IMR-90 (cell line): ENCODE data around the gene ACADSB. TPM values are rescaled to one million over a fixed set of nuclear protein-coding genes. Genes with fewer than 3 reads are reported as not detected.

Source experiments
- ATAC-seq: fragments of 200-7000 bp; cut with Tn5 transposase; 2 replicates; pipeline ENCODE4 v1.9.1; 2020; ENCODE audit warnings: low read depth, mild to moderate bottlenecking, moderate library complexity
- BruUV-seq: library from RNA; stranded (reverse); fragments of 400-500 nt; replicated peaks from 2 replicates; lab custom pipeline; 2021; lab: Mats Ljungman, UMichigan
- CTCF ChIA-PET: fragments of 300-600 bp; formaldehyde crosslinking; extraction: SDS; loops from one replicate; lab custom pipeline; 2021; ENCODE audit warnings: antibody characterized with exemption; lab: Yijun Ruan, JAX
- POLR2A ChIA-PET: fragments of 300-600 bp; sonication (Branson Sonifier 250); formaldehyde crosslinking; loops from one replicate; lab custom pipeline; 2022; ENCODE audit warnings: antibody characterized with exemption; ENCODE audit not compliant: unreplicated experiment; lab: Charles Lee
- DNase-seq: peaks from one replicate; pipeline ENCODE4 v3.0.0; 2013
- H2AFZ ChIP-seq: replicated peaks from 2 replicates; pipeline ENCODE3; 2013; ENCODE audit warnings: low read length, mild to moderate bottlenecking; ENCODE audit not compliant: poor library complexity
- H2AK5ac ChIP-seq: 2 replicates; pipeline ENCODE4 v1.6.1; 2013; ENCODE audit warnings: low read depth, low read length, inconsistent platforms
- H2AK9ac ChIP-seq: replicated peaks from 2 replicates; pipeline ENCODE3; 2013; ENCODE audit warnings: mild to moderate bottlenecking, low read depth, low read length, moderate library complexity; ENCODE audit not compliant: poor library complexity
- H2BK120ac ChIP-seq: 2 replicates; pipeline ENCODE4 v1.6.1; 2013; ENCODE audit warnings: low read depth, low read length, inconsistent platforms
- H2BK15ac ChIP-seq: 3 replicates; pipeline ENCODE4 v1.6.1; 2013; ENCODE audit warnings: low read depth, low read length, inconsistent platforms
- H2BK20ac ChIP-seq: 2 replicates; pipeline ENCODE4 v1.6.1; 2013; ENCODE audit warnings: low read depth, mild to moderate bottlenecking, inconsistent platforms, low read length, moderate library complexity
- H2BK5ac ChIP-seq: 2 replicates; pipeline ENCODE4 v1.6.1; 2013; ENCODE audit warnings: mild to moderate bottlenecking, low read depth, low read length, inconsistent platforms; ENCODE audit not compliant: poor library complexity, severe bottlenecking
- H3K14ac ChIP-seq: replicated peaks from 2 replicates; pipeline ENCODE4 v1.6.1; 2013; ENCODE audit warnings: low read depth, low read length, inconsistent platforms
- H3K18ac ChIP-seq: 2 replicates; pipeline ENCODE4 v1.6.1; 2013; ENCODE audit warnings: low read depth, low read length, control low read depth
- H3K23ac ChIP-seq: 2 replicates; pipeline ENCODE4 v1.6.1; 2013; ENCODE audit warnings: low read depth, low read length, inconsistent platforms
- H3K27ac ChIP-seq: 2 replicates; pipeline ENCODE4 v1.5.1; 2013; ENCODE audit warnings: mild to moderate bottlenecking, control low read depth, low read length; ENCODE audit not compliant: insufficient read depth
- H3K27me3 ChIP-seq: 2 replicates; pipeline ENCODE4 v1.6.1; 2013; ENCODE audit warnings: low read length; ENCODE audit not compliant: control insufficient read depth, insufficient read depth
- H3K36me3 ChIP-seq: 2 replicates; pipeline ENCODE4 v1.6.1; 2013; ENCODE audit warnings: low read length, mixed read lengths; ENCODE audit not compliant: control insufficient read depth, insufficient read depth
- H3K4ac ChIP-seq: 2 replicates; pipeline ENCODE4 v1.6.1; 2013; ENCODE audit warnings: low read depth, low read length, inconsistent platforms
- H3K4me1 ChIP-seq: 2 replicates; pipeline ENCODE4 v1.6.1; 2013; ENCODE audit warnings: low read length, mixed read lengths; ENCODE audit not compliant: control insufficient read depth, insufficient read depth
- H3K4me2 ChIP-seq: 2 replicates; pipeline ENCODE4 v1.6.1; 2013; ENCODE audit warnings: low read depth, mild to moderate bottlenecking, control low read depth, low read length, moderate library complexity
- H3K4me3 ChIP-seq: 2 replicates; pipeline ENCODE4 v1.5.1; 2013; ENCODE audit warnings: low read depth, mild to moderate bottlenecking, control low read depth, low read length, moderate library complexity; ENCODE audit not compliant: insufficient read depth
- H3K56ac ChIP-seq: 2 replicates; pipeline ENCODE4 v1.6.1; 2013; ENCODE audit warnings: low read length, inconsistent platforms; ENCODE audit not compliant: insufficient read depth; ENCODE audit errors: extremely low read depth
- H3K79me1 ChIP-seq, 2 experiments: 2 replicates each; pipeline ENCODE4 v1.6.1; 2013; ENCODE audit warnings: low read length in 2 of 2, inconsistent platforms in 1 of 2, low read depth in 1 of 2
- H3K9ac ChIP-seq: 2 replicates; pipeline ENCODE4 v1.6.1; 2013; ENCODE audit warnings: low read depth, low read length, control low read depth
- H3K9me1 ChIP-seq: 2 replicates; pipeline ENCODE4 v1.6.1; 2013; ENCODE audit warnings: low read length, inconsistent platforms; ENCODE audit not compliant: insufficient read depth
- H3K9me3 ChIP-seq: 2 replicates; pipeline ENCODE4 v1.6.1; 2013; ENCODE audit warnings: low read length; ENCODE audit not compliant: control insufficient read depth, insufficient read depth
- H4K20me1 ChIP-seq: 2 replicates; pipeline ENCODE4 v1.6.1; 2013; ENCODE audit warnings: low read length, inconsistent platforms; ENCODE audit not compliant: insufficient read depth
- H4K5ac ChIP-seq: 2 replicates; pipeline ENCODE4 v1.6.1; 2013; ENCODE audit warnings: mild to moderate bottlenecking, low read depth, low read length, control low read depth
- H4K8ac ChIP-seq, 2 experiments: 2 replicates each; pipeline ENCODE4 v1.6.1; 2013; ENCODE audit warnings: low read depth in 2 of 2, low read length in 2 of 2, control low read depth in 1 of 2, inconsistent platforms in 1 of 2
- H4K91ac ChIP-seq: 2 replicates; pipeline ENCODE4 v1.6.1; 2013; ENCODE audit warnings: low read depth, low read length, inconsistent platforms; ENCODE audit not compliant: insufficient read depth
- BHLHE40 ChIP-seq: fragments of 150-350 bp; IDR thresholded peaks from 2 replicates; pipeline ENCODE4 v1.6.1; 2016; ENCODE audit warnings: mild to moderate bottlenecking, low read depth, low read length
- CEBPB ChIP-seq: IDR thresholded peaks from 2 replicates; pipeline ENCODE4 v1.6.1; 2012; ENCODE audit warnings: low read depth, low read length, improper control_type of control experiment
- CHD1 ChIP-seq: IDR thresholded peaks from 2 replicates; pipeline ENCODE4 v1.6.1; 2012; ENCODE audit warnings: low read depth, low read length, improper control_type of control experiment
- CTCF ChIP-seq: conservative IDR thresholded peaks from 2 replicates; pipeline ENCODE4 v1.5.1; 2012; ENCODE audit warnings: mild to moderate bottlenecking, low read depth, low read length, improper control_type of control experiment
- ELK1 ChIP-seq: fragments of 150-350 bp; IDR thresholded peaks from 2 replicates; pipeline ENCODE4 v1.6.1; 2016; ENCODE audit warnings: low read depth, mild to moderate bottlenecking, low read length, moderate library complexity, borderline replicate concordance
- FOS ChIP-seq: fragments of 150-350 bp; IDR thresholded peaks from 2 replicates; pipeline ENCODE4 v1.6.1; 2016; ENCODE audit warnings: low read depth, low read length
- MAFK ChIP-seq: IDR thresholded peaks from 2 replicates; pipeline ENCODE4 v1.6.1; 2012; ENCODE audit warnings: low read depth, low read length, improper control_type of control experiment
- MAZ ChIP-seq: IDR thresholded peaks from 2 replicates; pipeline ENCODE4 v1.6.1; 2012; ENCODE audit warnings: low read depth, mild to moderate bottlenecking, low read length, improper control_type of control experiment, moderate library complexity, borderline replicate concordance
- MXI1 ChIP-seq: IDR thresholded peaks from 2 replicates; pipeline ENCODE4 v1.6.1; 2012; ENCODE audit warnings: low read depth, mild to moderate bottlenecking, low read length, moderate library complexity, borderline replicate concordance
- POLR2A ChIP-seq: IDR thresholded peaks from 2 replicates; pipeline ENCODE4 v1.6.1; 2012; ENCODE audit warnings: mild to moderate bottlenecking, low read depth, low read length
- RAD21 ChIP-seq: IDR thresholded peaks from 2 replicates; pipeline ENCODE4 v1.6.1; 2012; ENCODE audit warnings: low read length, improper control_type of control experiment
- RCOR1 ChIP-seq: IDR thresholded peaks from 2 replicates; pipeline ENCODE4 v1.6.1; 2012; ENCODE audit warnings: mild to moderate bottlenecking, low read length, improper control_type of control experiment; ENCODE audit not compliant: insufficient replicate concordance
- RFX5 ChIP-seq: IDR thresholded peaks from 2 replicates; pipeline ENCODE4 v1.8.0; 2012; ENCODE audit warnings: low read depth, mild to moderate bottlenecking, low read length, moderate library complexity
- SMC3 ChIP-seq: fragments of 150-350 bp; IDR thresholded peaks from 2 replicates; pipeline ENCODE4 v1.6.1; 2016; ENCODE audit warnings: low read depth, mild to moderate bottlenecking, antibody characterized with exemption, low read length, moderate library complexity
- USF2 ChIP-seq: fragments of 150-350 bp; IDR thresholded peaks from 2 replicates; pipeline ENCODE4 v1.6.1; 2017; ENCODE audit warnings: mild to moderate bottlenecking, antibody characterized with exemption, low read length, low read depth
- WGBS, 2 experiments: methylation state at CpG; one replicate each; pipeline versions ENCODE4 v1.1.5 to v1.1.7; 2013; ENCODE audit warnings: missing lambda C conversion rate in 2 of 2; ENCODE audit not compliant: insufficient read length in 1 of 2; ENCODE audit errors: extremely low coverage in 2 of 2; 5-methylcytosine and 5-hydroxymethylcytosine counted together
- dilution Hi-C: fragments of 300-500 bp; cut with HindIII; formaldehyde crosslinking; loops from one replicate; pipeline ENCODE4 v1.14.3; 2018; ENCODE audit warnings: low sequenced_read_pairs; ENCODE audit not compliant: unreplicated experiment
- in situ Hi-C: fragments of 300-500 bp; cut with MboI; formaldehyde crosslinking; loops from 3 replicates; pipeline ENCODE4 v1.14.3; 2019; ENCODE audit warnings: low sequenced_read_pairs, inconsistent platforms, mixed read lengths
- intact Hi-C: fragments of 100-400 bp; cut with micrococcal nuclease; formaldehyde crosslinking; loops from 2 replicates; pipeline ENCODE4 v1.10.0; 2022
- polyA plus RNA-seq, 3 experiments: library from polyadenylated mRNA; depleted of rRNA; stranded (reverse); fragments of >200 nt; gene quantifications; 2 replicates each; pipeline ENCODE4 v1.2.3, GENCODE V29; 2012; ENCODE audit warnings: low replicate concordance in 1 of 3
- total RNA-seq: library from RNA; depleted of rRNA; stranded (reverse); fragments of >200 nt; gene quantifications from 2 replicates; pipeline ENCODE4 v1.2.3, GENCODE V29; 2012

The ACADSB gene
- total and polyA plus RNA-seq, 2 of the 4 experiments (the other 2 are of a cell fraction), result 6.2 to 10.6 TPM

GRCh38 chr10:123045961-123046731 lies 37.3 kb downstream of the ACADSB start:
- no peak for DNase-seq
- Histone ChIP-seq H3K79me1 (no peaks in the 10 kb centered on the region), H3K4ac (no peak overlapping the region), H2AK9ac (no peak overlapping the region), H2BK5ac (no peak overlapping the region), H2BK20ac (no peak overlapping the region), H3K14ac (no peak overlapping the region), H3K4me3 (no peak overlapping the region), H3K9ac (no peak overlapping the region), H4K8ac (no peak overlapping the region), H4K20me1 (no peaks in the 10 kb centered on the region), H3K9me1 (no peaks in the 10 kb centered on the region), H3K18ac (no peak overlapping the region), H3K4me2 (no peak overlapping the region), H3K27me3 (no peaks in the 10 kb centered on the region), H3K36me3 (no peaks in the 10 kb centered on the region), H3K27ac (no peak overlapping the region), H2AFZ (no peak overlapping the region), H2BK120ac (no peak overlapping the region), H3K4me1 (no peaks in the 10 kb centered on the region), H3K23ac (no peak overlapping the region), H3K9me3 (no peaks in the 10 kb centered on the region), H4K91ac (no peak overlapping the region), H2BK15ac (no peak overlapping the region), H3K56ac (no peak overlapping the region), H2AK5ac (no peak overlapping the region), H4K5ac (no peak overlapping the region)
- dilution Hi-C loops (no loop called here), intact Hi-C loops (loop anchor here (2.0 kb wide), 1 partner anchor 87 kb away; no protein-coding TSS in a partner anchor), in situ Hi-C loops (loop anchor here (10.0 to 25.0 kb wide), 2 partner anchors 509 to 916 kb away; no protein-coding TSS in a partner anchor)
- ChIA-PET CTCF (interaction anchor here (1.2 kb wide), 1 partner anchor 512 kb away, joined by 4 read pairs; no protein-coding TSS in a partner anchor), POLR2A (no interaction called here)
- TF ChIP-seq ELK1 (no peak), RFX5 (no peak), FOS (no peak), CTCF (no peak), POLR2A (no peak), MAZ (no peak), MAFK (no peak), MXI1 (no peak), RCOR1 (no peak), SMC3 (no peak), USF2 (no peak), RAD21 (no peak), BHLHE40 (no peak), CEBPB (no peak), CHD1 (no peak)
- no TSS peak for BruUV-seq
- no CpG with 5 or more reads among the region's 4 CpGs for WGBS, 2 experiments
- ATAC-seq, result no peak
